Suppressor macrophage treated with lipopolysaccharide for 1 hour (primary cell): Measurements from ENCODE around the gene RASGRP4.
A peak's percentile ranks its signal among the peaks of the same experiment; 100 is the strongest.
"Not testable (repeated sequence)": the region's sequence is repeated elsewhere in the genome, so short reads cannot be mapped to it uniquely, and the experiment has no call there.

Experiments used
- DNase-seq, 3 donors: peaks; one replicate each; pipeline ENCODE4 v3.0.0-alpha.2; 2020 to 2022

Gene RASGRP4

DNA sequence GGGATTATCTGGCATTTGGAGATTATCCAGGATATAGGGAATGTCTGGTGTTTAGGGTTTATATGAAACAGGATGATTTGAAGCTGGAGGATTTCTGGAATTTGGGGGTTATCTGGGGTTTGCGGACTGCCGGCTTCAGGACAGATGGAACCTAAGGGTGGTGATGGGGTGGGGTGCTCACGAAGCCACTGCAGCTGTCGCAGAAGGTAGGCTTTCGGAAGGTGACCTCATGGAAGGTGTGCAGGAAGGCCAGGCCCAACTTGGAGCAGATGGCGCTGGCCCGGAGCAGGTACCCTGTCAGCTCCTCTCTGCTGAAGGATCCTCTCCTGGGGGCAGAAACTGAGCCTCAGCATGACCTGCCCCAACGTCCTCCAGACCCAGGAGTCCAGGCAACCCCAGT, 13.5 kb downstream of the RASGRP4 start:
- no peak for DNase-seq

DNA sequence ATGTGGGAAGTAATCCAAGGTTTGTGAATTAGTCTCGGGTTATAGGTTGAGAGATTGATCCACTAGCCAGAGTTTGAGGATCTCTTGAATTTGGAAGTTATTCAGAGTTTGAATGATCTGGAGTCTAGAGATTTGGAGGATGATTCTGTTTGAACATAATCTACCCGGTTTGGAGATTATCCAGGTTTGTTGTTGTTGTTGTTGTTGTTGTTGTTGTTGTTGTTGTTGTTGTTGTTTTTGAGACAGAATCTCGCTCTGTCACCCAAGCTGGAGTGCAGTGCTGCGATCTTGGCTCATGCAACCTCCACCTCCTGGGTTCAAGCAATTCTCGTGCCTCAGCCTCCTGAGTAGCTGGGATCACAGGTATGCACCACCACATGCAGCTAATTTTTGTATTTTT, 14.1 kb downstream of the RASGRP4 start:
- not testable (repeated sequence) for DNase-seq

DNA sequence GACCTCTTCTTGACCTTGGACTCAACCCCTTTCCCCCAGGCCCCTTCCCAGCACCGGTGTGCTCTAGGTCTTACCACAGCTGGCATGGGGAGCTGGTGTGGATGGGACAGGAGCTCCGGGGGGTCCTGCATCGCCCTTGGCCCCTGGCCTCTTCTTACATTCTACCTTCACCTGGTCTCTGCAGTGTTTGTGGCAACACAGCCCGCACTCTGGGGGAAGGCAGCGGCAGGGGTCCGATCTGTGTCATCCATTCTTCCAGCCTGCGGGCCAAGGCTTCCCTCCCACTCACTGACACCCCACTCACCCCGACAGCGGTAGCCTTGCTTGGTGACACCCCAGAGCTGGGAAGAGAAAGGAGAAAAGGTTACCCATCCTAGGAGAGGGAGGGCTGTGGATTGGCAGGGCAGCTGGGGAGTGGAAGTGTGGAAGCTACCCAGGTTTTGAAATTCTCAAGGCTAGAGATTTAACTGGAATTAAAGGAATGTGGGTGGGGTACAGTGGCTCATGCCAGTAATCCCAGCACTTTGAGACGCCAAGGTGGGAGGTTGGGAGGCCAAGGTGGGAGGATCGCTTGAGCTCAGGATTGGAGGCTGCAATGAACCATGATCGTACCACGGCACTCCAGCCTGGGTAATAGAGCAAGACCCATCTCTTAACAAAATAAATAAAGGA, 14.8 kb downstream of the RASGRP4 start:
- DNase-seq, result no peak

DNA sequence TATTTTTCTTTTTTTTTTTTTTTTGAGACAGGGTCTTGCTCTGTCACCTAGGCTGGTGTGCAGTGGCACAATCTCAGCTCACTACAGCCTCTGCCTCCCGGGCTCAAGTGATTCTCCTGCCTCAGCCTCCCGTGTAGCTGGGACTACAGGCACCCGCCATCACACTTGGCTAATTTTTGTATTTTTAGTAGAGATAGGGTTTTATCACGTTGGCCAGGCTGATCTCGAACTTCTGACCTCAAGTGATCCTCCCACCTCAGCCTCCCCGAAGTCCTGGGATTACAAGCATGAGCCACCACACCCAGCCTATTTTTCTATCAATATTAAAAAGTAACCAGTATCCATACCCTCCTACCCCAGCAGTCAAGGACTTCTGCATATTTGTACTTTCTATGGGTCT, 15.6 kb downstream of the RASGRP4 start:
- DNase-seq, result not testable (repeated sequence)

DNA sequence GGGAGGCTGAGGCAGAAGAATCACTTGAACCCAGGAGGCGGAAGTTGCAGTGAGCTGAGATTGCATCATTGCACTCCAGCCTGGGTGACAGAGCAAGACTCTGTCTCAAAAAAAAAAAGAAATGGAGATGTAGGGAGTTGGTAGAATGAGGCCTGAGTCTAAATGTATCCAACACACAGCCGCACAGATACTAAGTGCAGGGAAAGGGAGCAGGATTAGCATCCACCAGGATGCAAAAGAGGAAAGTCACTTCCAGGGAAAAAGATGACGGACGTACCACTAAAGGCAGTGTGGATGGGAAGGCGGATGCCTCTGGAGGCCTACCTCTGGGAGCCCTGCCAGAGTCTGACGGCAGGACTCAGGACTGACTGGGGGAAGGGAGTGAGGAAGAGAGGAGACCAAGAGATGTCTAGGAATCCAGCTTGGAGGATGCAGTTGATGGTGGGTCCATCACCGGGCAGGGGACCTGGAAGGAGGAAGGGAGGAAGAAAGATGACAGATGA, 16.3 kb downstream of the RASGRP4 start:
- no peak for DNase-seq

DNA sequence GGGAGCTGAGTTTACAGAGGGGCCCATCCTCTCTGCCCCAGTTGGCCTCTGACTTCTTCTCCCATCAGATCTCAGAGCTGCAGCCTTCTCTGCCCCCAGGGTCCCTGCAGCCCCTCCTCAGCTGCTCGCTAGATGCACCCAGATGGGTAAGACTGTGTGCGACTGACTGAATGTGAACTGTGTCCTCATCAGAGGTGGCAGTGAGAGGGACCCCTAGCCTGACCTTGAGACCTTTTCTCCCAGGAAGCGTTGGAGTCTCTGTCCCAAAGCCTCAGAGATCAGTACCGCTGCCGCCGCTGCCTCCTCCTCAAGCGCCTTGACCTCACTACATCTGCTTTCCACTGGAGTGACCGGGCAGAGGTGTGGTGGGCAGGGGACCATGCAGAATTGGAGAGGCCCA, 20.7 kb downstream of the RASGRP4 start:
- no peak for DNase-seq

DNA sequence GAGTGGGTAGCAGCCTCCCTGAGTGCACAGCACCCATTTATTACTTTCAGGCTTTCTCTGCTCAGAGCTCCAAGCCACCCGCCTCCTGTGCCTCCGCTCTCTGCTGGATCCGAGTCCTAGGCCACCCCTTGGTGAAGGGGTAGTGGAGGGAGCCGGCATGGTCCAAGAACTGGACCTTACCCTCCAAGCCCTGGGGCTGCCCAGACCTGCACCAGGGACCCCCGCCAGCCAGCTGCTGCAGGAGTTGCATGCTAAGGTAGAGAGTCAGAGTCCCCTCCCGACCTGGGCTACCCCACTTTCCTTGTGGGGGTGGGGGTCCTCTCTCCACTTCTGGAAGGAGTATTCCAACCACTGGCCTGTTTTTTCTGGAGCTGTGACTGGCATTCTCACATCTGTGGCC, 21.2 kb downstream of the RASGRP4 start:
- DNase-seq, result no peak

DNA sequence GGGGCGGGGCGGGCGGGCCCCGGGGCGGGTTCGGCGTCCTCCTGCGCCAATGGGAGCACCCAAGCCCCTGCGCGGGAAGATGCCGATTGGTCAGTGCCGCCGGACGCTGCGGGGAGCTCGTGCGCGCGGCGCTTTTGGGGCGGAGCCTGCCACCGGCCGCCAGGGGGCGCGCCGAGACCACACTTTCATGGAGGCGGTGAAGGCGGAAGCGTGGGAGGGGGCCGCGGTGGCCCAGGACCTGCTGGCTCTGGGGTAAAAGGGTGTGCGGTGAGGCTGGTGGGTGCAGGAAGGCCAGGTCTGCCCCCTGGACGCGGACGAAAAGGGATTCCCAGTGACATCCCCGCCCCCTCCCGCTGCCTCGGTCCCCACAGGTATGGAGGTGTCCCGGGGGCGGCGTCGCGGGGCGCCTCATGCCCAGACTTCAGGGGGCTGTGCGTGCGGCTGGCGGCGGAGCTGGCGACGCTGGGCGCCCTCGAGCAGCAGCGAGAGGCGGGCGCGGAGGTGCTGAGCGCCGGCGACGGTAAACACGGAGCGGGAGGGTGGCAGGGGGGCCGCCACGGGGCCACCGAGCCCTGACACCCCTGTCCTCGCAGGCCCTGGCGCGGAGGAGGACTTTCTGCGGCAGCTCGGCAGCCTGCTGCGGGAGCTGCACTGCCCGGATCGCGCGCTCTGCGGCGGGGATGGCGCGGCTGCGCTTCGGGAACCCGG, 22.9 kb downstream of the RASGRP4 start, which contains the start of gene FAM98C:
TSS of gene FAM98C (plus strand) at position 127 of the 708 bp plus-strand sequence. CDS start at position 188, 61 bp downstream.
- DNase-seq, result peak; percentile 98 to 99 (median 99)

DNA sequence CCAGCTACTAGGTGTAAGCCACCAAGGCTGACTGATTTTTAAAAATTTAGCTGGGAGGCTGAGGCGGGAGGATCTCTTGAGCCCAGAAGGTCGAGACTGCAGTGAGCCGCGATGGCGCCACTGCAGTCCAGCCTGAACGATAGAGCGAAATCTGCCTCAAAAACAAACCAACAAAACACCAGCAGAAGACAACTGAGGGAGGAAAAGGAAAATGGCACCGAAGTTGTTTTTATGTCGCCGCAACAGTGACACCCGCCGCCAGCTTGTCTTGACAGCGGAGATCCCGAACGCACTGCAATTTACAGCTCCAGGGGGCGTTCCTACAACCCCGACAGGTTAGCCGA, 23.4 kb downstream of the RASGRP4 start:
- no peak for DNase-seq

DNA sequence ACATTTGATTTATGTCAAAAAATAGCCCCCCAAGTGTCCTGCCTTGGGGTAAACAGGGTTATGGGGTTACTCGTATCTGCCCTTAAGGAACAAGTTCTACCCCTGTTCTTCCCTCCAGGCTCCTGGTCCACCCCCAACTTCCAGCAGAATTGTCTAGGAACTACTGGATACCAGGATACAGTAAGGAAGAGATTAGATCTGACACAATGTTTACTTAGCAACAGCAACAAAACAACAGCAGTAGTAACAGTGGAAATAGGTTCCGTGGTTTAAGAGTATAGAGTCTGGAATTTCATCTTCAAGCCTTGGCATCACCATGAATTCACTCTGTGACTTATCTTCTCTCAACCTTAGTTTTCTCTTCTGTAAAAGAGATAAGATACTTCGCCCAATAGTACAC, 24.9 kb downstream of the RASGRP4 start:
- DNase-seq, result no peak

DNA sequence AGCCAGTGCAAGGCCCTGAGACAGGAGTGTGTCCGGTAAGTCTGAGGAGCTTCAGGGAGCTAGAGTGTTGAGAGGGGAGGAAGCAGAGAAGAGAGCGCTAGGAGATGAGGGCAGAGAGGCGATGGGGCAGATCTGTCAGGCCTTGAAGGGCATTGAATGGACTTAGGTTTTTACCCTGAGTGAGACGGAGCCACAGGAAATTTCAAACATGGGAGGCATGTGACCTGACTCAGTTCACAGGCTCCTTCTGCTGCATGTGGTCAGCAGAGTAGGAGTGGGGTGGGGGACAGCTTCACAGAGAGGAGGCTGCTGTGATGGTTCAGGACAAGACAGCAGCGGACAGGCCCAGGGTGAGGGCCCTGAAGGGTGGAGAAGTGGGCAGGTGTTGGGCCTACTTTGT, 25.7 kb downstream of the RASGRP4 start:
- no peak for DNase-seq

DNA sequence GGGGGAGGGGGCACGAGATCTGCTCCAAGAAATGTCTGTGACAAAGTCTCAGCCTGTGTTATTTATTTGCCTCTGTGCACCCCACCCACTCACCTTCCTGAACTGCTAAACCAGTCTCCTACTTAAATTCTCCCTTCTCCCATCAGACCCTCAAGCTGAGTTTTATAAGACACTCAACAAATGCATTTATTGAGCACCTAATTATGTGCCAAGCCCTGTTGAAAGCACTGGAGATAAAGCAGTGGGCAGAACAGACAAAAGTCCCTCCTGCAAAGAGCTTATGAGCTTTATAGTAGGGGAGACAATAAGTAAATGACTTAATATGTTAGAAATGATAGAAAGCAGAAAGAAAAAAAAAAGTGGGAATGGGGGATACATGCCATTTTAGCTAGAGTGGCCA, 26.5 kb downstream of the RASGRP4 start:
- DNase-seq, result no peak

DNA sequence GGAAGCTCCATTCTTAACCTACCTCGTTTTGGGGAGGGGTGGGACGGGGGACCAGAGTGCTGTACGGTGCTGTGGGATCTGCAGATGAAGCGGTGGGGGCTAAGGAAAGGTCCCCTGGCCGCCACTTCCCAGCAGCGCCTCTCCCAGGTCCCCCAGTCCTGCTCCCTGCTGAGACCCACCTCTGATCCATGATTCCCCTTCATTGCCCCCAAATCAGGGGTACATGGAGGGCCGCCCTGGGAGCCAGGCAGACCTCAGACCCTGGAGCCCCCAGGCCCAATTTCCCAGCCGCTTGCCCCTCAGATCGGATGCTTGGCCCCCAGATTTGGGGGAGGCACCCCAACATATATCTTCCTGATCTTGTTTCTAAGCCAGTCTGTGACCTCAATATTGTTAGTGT, 26.9 kb downstream of the RASGRP4 start:
- no peak for DNase-seq

DNA sequence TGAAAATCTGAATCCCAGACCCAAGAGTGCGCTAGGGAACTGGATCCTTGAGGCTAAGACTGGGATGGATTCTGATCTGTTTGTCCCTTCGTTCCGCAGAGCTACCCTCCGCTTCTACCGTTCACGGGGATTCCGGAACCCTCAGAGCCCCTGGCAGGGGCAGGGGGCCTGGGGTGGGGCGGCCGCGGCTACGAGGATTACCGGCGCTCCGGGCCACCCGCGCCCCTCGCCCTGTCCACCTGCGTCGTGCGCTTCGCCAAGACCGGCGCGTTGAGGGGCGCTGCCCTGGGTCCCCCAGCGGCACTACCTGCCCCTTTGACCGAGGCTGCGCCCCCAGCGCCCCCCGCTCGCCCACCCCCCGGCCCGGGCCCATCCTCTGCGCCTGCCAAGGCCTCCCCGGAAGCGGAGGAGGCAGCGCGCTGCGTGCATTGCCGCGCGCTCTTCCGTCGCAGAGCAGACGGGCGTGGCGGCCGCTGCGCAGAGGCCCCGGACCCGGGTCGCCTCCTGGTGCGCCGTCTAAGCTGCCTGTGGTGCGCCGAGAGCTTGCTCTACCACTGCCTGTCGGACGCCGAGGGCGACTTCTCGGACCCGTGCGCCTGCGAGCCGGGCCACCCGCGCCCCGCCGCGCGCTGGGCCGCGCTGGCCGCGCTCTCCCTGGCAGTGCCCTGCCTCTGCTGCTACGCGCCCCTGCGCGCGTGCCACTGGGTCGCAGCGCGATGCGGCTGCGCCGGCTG, 30.5 kb downstream of the RASGRP4 start:
- peak in 1 of 3 donors; percentile 23 for DNase-seq

DNA sequence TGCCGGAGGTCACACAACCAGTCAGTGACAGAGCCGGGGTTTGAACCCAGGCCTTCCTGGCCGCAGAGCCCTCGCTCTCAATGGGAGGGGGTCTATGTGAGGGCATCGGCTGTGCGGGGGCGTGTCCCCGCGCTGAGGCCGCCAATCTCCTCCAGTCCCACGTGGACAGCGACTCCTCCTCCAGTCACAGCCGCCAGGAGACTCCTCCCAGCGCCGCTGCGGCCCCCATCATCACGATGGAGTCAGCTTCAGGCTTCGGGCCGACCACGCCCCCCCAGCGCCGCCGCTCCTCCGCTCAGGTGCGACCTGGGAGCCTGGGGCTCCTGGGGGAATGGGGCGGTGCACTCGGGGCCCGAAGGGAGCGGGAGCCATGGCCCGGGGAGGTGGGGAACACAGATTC, 31.5 kb downstream of the RASGRP4 start:
- DNase-seq, result peak in 1 of 3 donors; percentile 34

DNA sequence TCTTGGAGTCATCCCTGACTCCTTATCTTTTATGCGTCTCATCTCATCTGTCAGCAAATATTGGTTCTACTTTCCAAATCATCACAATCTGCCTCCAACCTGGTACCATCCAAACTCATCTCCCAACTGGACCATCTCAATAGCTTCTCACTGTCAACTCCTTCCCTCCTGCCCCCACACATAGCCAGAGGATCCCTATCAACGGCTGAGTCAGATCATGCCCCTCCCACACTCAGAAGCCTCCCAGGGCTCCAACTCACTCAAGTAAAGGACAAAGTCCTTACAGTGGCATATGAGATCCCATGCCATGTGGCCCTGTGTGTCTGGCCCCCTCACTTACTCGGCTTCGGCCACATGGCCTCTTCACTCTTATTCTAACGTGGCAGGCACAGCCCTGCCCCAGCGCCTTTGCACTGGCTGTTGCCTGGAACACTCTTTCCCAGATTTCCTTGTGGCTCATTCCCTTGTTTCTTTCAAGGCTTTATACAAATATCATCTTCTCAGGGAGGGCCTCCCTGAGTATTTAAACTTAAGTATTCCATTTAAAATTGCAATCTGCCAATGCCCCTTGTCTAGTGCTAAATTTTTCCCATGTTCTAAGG, 33.2 kb downstream of the RASGRP4 start:
- peak; percentile 65 to 74 (median 69) for DNase-seq

DNA sequence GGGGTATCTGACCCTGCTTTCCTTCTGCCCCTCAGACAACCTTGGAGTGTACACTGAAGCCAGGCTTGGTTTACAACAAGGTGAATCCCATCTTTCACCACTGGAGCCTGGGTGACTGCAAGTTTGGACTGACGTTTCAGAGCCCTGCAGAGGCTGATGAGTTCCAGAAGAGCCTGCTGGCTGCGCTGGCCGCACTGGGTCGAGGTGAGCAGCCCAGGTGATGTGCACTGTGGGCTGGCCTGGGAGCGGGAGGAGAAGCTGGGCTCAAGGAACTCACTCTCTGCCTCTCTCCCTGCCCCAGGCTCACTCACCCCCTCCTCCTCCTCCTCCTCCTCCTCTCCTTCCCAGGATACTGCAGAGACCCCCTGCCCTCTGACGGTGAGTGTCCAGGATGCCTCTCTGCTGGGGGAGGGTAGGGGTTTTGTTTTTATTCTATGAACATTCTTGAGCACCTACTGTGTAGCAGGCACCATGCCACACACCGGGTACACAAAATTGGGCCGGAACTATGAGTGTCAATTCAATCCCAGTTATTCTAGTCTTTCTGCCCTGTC, 34.0 kb downstream of the RASGRP4 start:
- DNase-seq, result no peak

DNA sequence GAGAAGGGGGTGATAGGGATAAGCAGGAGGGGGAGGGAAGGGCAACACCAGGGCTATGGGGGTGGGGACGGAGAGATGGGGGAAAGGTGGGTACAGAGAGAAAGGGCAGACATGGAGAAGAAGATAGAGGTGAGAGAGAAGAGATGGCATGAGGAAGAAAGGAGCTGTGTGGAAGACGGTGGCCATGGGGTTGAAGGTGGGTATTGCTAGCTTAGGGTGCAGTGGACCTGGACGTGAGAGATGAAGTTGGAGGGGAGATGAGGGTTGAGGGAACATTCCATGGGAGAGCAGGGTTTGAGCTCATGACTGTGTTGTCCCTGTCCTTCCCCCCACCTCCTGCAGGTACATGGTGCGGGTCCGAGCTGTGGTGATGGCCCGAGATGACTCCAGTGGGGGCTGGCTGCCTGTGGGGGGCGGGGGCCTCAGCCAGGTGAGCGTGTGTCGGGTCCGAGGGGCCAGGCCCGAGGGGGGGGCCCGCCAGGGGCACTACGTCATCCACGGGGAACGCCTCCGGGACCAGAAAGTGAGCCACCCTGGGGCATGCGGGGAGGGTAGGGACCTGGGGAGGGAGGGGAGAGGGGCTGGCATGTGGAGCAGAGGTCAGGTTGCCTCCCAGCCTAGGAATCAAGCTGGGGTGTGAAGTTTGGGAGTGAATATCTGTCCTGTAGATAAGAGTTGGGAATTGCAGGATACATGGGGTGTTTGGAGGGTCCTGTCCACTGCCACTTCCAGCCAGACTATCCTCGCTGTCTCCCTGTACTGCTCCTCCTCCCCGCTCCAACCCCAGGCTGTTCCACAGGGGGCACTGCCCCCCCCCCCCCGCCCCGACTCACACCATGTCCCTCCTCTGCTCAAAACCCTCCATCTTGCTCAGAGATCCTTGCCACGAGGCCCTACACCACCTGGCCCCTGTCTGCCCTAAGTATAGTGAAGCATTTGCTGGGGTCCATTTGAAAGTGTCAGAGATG, 35.8 kb downstream of the RASGRP4 start:
- DNase-seq, result no peak

DNA sequence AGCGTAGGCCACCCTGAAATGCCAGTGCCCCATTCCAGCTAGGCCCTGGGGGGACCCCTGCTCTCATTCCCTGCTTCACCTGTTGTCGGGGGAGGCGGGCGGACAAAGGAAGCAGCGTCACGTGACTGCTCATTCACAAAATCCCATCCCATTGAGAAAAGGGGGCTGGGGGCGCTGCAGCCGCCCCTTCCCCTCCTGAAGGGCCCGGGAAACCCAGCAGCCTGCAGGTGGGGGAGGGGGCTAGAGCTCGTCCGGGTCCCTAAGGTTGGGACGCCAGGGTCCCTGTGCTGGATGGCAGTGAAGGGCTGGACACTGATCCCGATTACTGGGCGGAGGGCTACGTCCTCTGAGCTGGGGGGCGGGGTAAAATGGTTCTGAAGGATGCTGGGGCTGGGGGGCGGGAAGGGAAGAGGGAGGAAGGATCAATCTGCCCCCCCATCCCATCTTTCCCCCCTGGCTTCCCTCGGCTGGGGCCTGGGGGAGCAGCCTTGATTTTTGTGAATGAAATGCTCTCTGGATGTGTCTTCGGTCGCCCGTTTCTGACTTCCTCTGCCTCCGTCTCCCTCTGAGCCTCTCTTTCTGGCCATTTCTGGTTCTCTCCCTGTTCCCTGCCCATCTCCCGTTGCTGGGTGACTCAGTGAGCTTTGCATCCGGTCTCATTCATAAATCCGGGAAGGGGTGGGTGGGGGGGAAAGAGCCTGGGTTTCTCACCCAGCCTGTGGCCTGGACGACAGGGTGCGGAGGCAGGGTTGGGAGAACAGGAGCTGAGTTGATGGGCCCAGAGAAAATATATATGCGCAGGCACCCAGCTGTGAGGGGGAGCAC, 36.7 kb downstream of the RASGRP4 start:
- DNase-seq, result peak; percentile 65 to 84 (median 76)

DNA sequence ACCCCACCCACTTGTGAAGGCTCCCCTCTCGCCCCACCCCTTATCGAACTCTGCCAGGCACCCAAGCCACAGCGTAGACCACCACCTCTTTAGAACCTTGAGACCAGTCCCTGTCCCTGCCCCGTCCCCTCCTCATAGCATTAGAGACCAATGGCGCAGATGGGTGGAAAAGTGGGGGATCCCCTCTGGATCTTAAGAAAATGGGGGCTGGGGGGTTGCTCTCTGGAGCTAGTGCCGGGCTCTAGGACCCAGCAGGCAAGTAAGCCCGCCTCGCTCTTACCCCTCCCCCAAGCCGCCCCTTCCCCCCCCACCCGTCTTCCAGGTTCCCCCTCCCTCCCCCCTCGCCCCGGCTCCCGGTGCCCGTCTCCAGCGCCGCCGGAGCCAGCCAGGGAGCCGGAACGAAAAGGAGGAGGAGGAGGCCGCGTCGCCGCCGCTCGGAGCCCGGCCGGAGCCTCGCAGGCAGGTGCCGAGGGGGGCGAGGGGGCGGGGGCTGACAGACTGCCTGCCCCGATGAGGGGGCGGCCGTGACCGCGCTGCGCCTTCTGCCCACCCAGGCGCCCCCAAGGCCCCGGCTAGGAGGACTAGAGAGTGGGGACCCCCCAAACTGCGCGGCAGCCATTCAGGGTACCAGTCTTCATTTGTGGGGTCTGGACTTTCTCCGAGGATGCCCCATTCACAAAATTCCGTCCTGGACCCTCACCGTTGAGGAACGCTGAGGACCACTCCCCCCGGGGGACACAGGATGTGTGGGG, 37.5 kb downstream of the RASGRP4 start, which contains the start of gene SPRED3:
TSS of gene SPRED3 (plus strand) at position 349 of the 752 bp plus-strand sequence. CDS start 1,606 bp downstream, outside the sequence.
- DNase-seq, result no peak
